Endothelial cell of umbilical vein (primary cell): Measurements from ENCODE around the gene FARP2. TPM values are rescaled to one million over a fixed set of nuclear protein-coding genes. Genes with fewer than 3 reads are reported as not detected.

Source experiments
- BruUV-seq: library from RNA; stranded (reverse); fragments of 400-500 nt; replicated peaks from 2 replicates; lab custom pipeline; 2021; lab: Mats Ljungman, UMichigan
- CTCF ChIA-PET: fragments of 300-600, 350-600 bp; sonication (Branson Sonifier 250); formaldehyde crosslinking; loops from one replicate; lab custom pipeline; 2021; ENCODE audit warnings: antibody characterized with exemption, inconsistent platforms; lab: Charles Lee
- POLR2A ChIA-PET: fragments of 300-600, 350-600 bp; sonication (Branson Sonifier 250); formaldehyde crosslinking; loops from one replicate; lab custom pipeline; 2021; ENCODE audit warnings: antibody characterized with exemption, inconsistent platforms; lab: Charles Lee
- DNase-seq: peaks from one replicate; pipeline ENCODE4 v3.0.0-alpha.2; 2011; ENCODE audit warnings: low read depth, low spot score
- FAIRE-seq: peaks from 2 replicates; lab custom pipeline; 2011; peaks lifted over from hg19 to GRCh38; lab: Jason Lieb, UNC
- H2AFZ ChIP-seq: 2 replicates; pipeline ENCODE4 v1.6.0; 2012; ENCODE audit warnings: low read depth, low read length, control low read depth, inconsistent platforms
- H3K27ac ChIP-seq: 2 replicates; pipeline ENCODE4 v1.5.1; 2011; ENCODE audit warnings: low read depth, mild to moderate bottlenecking, control low read depth, low read length, moderate library complexity; ENCODE audit not compliant: insufficient read depth
- H3K27me3 ChIP-seq, 2 experiments: 2 replicates each; pipeline versions ENCODE4 v1.6.0 to v1.6.1; 2011; ENCODE audit warnings: low read length in 2 of 2, mixed read lengths in 1 of 2; ENCODE audit not compliant: control insufficient read depth in 2 of 2, insufficient read depth in 2 of 2
- H3K36me3 ChIP-seq, 2 experiments: 2 replicates in 1 of 2; 3 replicates in 1 of 2; pipeline ENCODE4 v1.5.1; 2011; ENCODE audit warnings: low read length in 2 of 2, mild to moderate bottlenecking in 1 of 2, moderate library complexity in 1 of 2; ENCODE audit not compliant: control insufficient read depth in 2 of 2, insufficient read depth in 2 of 2; ENCODE audit errors: extremely low read depth in 1 of 2
- H3K4me1 ChIP-seq: 3 replicates; pipeline ENCODE4 v1.5.1; 2011; ENCODE audit warnings: mild to moderate bottlenecking, low read length; ENCODE audit not compliant: control insufficient read depth, insufficient read depth; ENCODE audit errors: extremely low read depth
- H3K4me2 ChIP-seq: 2 replicates; pipeline ENCODE4 v1.6.1; 2011; ENCODE audit warnings: low read length, control low read depth, mixed read lengths; ENCODE audit not compliant: insufficient read depth
- H3K4me3 ChIP-seq, 3 experiments: fragments of 200-600 bp in 1 of 3; sonication (generic), shearing (Covaris generic) in 1 of 3; replicated peaks in 1 of 3; 2 replicates each; pipeline ENCODE4 v1.5.1; 2011 to 2016; ENCODE audit warnings: control low read depth in 3 of 3, low read length in 3 of 3, mild to moderate bottlenecking in 2 of 3, inconsistent platforms in 1 of 3, low read depth in 1 of 3, moderate library complexity in 1 of 3; ENCODE audit not compliant: insufficient read depth in 1 of 3
- H3K79me2 ChIP-seq: 2 replicates; pipeline ENCODE4 v1.6.0; 2012; ENCODE audit warnings: low read length, inconsistent platforms; ENCODE audit not compliant: control insufficient read depth, insufficient read depth
- H3K9ac ChIP-seq: replicated peaks from 2 replicates; pipeline ENCODE3; 2011; ENCODE audit warnings: low read length, control low read depth; ENCODE audit not compliant: insufficient read depth; ENCODE audit errors: extremely low read depth
- H3K9me1 ChIP-seq: replicated peaks from 3 replicates; pipeline ENCODE4 v1.6.0; 2011; ENCODE audit warnings: mild to moderate bottlenecking, low read length; ENCODE audit not compliant: control insufficient read depth, insufficient read depth; ENCODE audit errors: extremely low read depth
- H3K9me3 ChIP-seq: replicated peaks from 2 replicates; pipeline ENCODE4 v1.5.1; 2012; ENCODE audit warnings: low read length, inconsistent platforms; ENCODE audit not compliant: control insufficient read depth, insufficient read depth
- H4K20me1 ChIP-seq: replicated peaks from 2 replicates; pipeline ENCODE3; 2011; ENCODE audit warnings: mild to moderate bottlenecking, low read length; ENCODE audit not compliant: control insufficient read depth, insufficient read depth; ENCODE audit errors: extremely low read depth
- CTCF ChIP-seq, 2 donors: IDR thresholded peaks; 1 replicate in 1 of 2; 2 replicates in 1 of 2; pipeline ENCODE4 v1.5.1; 2011; ENCODE audit warnings: low read length in 2 of 2, mild to moderate bottlenecking in 2 of 2, moderate library complexity in 2 of 2, control low read depth in 1 of 2, inconsistent platforms in 1 of 2, low read depth in 1 of 2; ENCODE audit not compliant: insufficient read depth in 1 of 2; ENCODE audit errors: extremely low read depth in 1 of 2
- EZH2 ChIP-seq: IDR thresholded peaks from 2 replicates; pipeline ENCODE4 v1.6.1; 2012; ENCODE audit warnings: borderline replicate concordance, low read depth, mild to moderate bottlenecking, moderate library complexity, low read length, inconsistent platforms; ENCODE audit not compliant: severe bottlenecking
- FOS ChIP-seq: IDR thresholded peaks from 2 replicates; pipeline ENCODE4 v1.6.1; 2011; ENCODE audit warnings: mild to moderate bottlenecking, low read length, moderate library complexity, borderline replicate concordance; ENCODE audit not compliant: insufficient read depth
- GATA2 ChIP-seq: IDR thresholded peaks from 2 replicates; pipeline ENCODE4 v1.7.0; 2011; ENCODE audit warnings: low read depth, mild to moderate bottlenecking, moderate library complexity, mixed read lengths, low read length; ENCODE audit not compliant: insufficient read length, insufficient read depth
- JUN ChIP-seq: IDR thresholded peaks from 2 replicates; pipeline ENCODE4 v1.6.1; 2011; ENCODE audit warnings: borderline replicate concordance, low read depth; ENCODE audit not compliant: insufficient read length, insufficient read depth
- MYC ChIP-seq: IDR thresholded peaks from one replicate; pipeline ENCODE4 v1.6.1; 2011; ENCODE audit warnings: mild to moderate bottlenecking, low read depth, low read length
- POLR2A ChIP-seq: IDR thresholded peaks from 2 replicates; pipeline ENCODE4 v1.6.1; 2012; ENCODE audit warnings: low read depth, mild to moderate bottlenecking, control low read depth, low read length
- POLR2AphosphoS5 ChIP-seq: IDR thresholded peaks from 2 replicates; pipeline ENCODE4 v1.6.1; 2012; ENCODE audit warnings: low read depth, mild to moderate bottlenecking, control low read depth, low read length, moderate library complexity; ENCODE audit not compliant: insufficient read depth
- dilution Hi-C: fragments of 300-500 bp; cut with MboI; formaldehyde crosslinking; loops from one replicate; pipeline ENCODE4 v1.15.0; 2019; ENCODE audit warnings: low sequenced_read_pairs; ENCODE audit not compliant: extremely low pct_ligation_motif_present
- intact Hi-C: fragments of 100-400 bp; cut with micrococcal nuclease; formaldehyde crosslinking; loops from one replicate; pipeline ENCODE4 v1.10.0; 2022
- polyA plus RNA-seq, 4 experiments: library from polyadenylated mRNA; depleted of rRNA in 3 of 4; stranded (reverse) in 3 of 4; unstranded in 1 of 4; fragments of >200 nt; gene quantifications; 2 replicates each; pipeline versions ENCODE4 v1.2.1 to v1.2.3, GENCODE V29; 2011 to 2012; ENCODE audit warnings: missing spikeins in 1 of 4
- total RNA-seq: library from RNA; stranded (reverse); gene quantifications from 2 replicates; pipeline ENCODE4 v1.2.3, GENCODE V29; 2021
- TF ChIP-seq, protein P1 (sequence below): IDR thresholded peaks from 2 replicates; pipeline ENCODE4 v1.6.1; 2011; ENCODE audit not compliant: insufficient read depth, insufficient read length

The FARP2 gene
- total and polyA plus RNA-seq, 2 donors (not counting 3 experiments of a cell fraction or from before 2014, with no cell fraction given): 15.3 to 45.3 TPM

DNA sequence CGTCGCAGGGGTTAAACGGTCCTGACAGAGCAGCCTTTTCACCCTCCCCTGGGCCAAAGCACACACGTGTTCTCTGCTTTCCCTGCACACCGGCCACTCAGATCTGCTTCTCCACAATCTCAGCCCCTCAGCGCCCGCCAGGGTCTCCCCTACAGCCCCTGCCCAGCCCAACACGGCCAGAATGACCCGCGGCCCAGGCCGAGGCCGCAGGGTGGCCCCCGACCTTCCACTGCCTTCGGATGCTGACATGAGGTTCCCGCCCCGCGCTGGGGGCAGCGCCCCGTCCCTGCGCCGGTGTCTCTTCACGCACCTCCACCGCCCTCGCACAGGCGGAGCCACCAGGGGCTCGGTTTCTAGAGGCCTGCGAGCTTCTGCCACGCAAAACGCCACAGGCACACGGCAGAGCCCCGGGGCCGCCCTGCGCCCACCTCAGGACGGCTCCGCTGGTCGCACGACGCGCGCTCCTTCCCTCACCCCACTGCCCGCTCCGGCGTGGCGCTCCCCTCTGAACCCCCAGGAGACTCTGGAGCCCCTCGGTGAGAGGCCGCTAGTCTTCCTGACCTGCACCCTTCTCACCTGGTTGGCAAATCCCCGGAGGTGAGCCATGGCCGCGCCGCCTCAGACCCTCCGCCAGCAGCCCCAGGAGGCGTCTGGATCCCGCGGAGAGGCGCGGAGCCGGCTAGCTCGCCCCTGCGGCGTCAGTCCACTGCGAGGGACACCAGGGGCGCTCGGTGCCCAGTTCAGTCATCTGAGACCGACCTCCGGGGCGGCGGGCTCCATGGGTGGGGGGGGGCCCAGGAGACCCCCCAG, 151.6 kb downstream of the FARP2 start:
- peak overlapping the region; percentile 60 for H3K4me2 ChIP-seq
- dilution Hi-C loops (no loop called here), intact Hi-C loops (loop anchor here (1.0 to 10.0 kb wide), 8 partner anchors 40 to 367 kb away; partner anchors contain the start of genes ATG4B, BOK, D2HGDH and FARP2)
- no TSS peak for BruUV-seq
- H3K9me3 ChIP-seq: no peaks in the 10 kb centered on the region
- TF ChIP-seq EZH2 (no peak), FOS (no peak), JUN (no peak), POLR2AphosphoS5 (no peak), MYC (no peak), GATA2 (no peak), POLR2A (no peak), CTCF (IDR thresholded peaks at IDR 0.05; ENCODE audit: extremely low read depth in 1 of 2, insufficient read depth in 1 of 2, low read depth in 1 of 2, low read length in 2 of 2) (peak in 1 of 2 donors; percentile 44)
- TF ChIP-seq, protein P1, sequence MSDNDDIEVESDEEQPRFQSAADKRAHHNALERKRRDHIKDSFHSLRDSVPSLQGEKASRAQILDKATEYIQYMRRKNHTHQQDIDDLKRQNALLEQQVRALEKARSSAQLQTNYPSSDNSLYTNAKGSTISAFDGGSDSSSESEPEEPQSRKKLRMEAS: peak; percentile 44
- no peaks in the 10 kb centered on the region for H3K9me1 ChIP-seq
- peaks cover 16% of the 10 kb centered on the region for H3K4me1 ChIP-seq
- peak overlapping the region; percentile 12 for H3K27ac ChIP-seq
- peak overlapping the region; percentile 48 for H2AFZ ChIP-seq
- ChIA-PET CTCF (interaction anchor here (1.0 to 2.2 kb wide), 5 partner anchors 39 to 151 kb away, joined by 3 to 15 read pairs (median 6); partner anchors contain the start of gene BOK), POLR2A (no interaction called here)
- peaks cover 46% of the 10 kb centered on the region for H3K79me2 ChIP-seq
- H3K36me3 ChIP-seq: peaks cover 0 to 5% of the 10 kb centered on the region in 2 experiments
- no peaks in the 10 kb centered on the region for H3K27me3 ChIP-seq
- peak; percentile 70 for FAIRE-seq
- peak overlapping the region; percentile 79 for H3K9ac ChIP-seq
- H3K4me3 ChIP-seq: peak overlapping the region; percentile 55 to 84 (median 77)
- peak; percentile 65 for DNase-seq
- no peaks in the 10 kb centered on the region for H4K20me1 ChIP-seq
